IPS-NIHi11 (cell line): ENCODE results near the gene SMARCA1.
"Not testable (repeated sequence)": the region's sequence is repeated elsewhere in the genome, so short reads cannot be mapped to it uniquely, and the experiment has no call there.

Experiments used
- DNase-seq: peaks from one replicate; pipeline ENCODE4 v3.0.0; 2012; ENCODE audit warnings: mixed read lengths, low spot score

SMARCA1 gene

GRCh38 chrX:129523079-129523911, at the start of gene SMARCA1:
SMARCA1 (minus strand) TSS chrX:129523490; CDS start chrX:129523370, 120 bp downstream.
- DNase-seq, result peak; percentile 80

DNA sequence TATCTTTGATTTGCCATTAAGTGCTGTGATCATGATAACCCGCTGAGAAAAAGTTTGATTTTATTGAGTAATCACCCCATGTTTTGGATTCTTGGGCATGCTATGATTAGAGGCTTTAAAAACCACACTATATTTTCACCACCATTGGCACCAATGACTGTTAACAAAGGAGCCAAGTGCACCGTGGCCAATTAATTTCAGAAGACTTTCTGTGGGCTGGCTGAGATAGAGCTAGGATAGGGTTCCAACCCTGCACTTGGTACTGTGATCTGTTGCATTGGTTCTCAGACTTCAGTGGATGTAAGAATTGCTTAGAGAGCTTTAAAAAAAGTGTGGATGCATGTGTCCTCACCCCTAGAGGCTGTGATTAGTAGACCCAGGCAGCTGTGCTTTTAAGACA, 49.1 kb upstream of the SMARCA1 start:
- no peak for DNase-seq

- DNase-seq, result no peak
Measured at GRCh38 chrX:129568349-129568748, 45.1 kb upstream of the SMARCA1 start.

DNA sequence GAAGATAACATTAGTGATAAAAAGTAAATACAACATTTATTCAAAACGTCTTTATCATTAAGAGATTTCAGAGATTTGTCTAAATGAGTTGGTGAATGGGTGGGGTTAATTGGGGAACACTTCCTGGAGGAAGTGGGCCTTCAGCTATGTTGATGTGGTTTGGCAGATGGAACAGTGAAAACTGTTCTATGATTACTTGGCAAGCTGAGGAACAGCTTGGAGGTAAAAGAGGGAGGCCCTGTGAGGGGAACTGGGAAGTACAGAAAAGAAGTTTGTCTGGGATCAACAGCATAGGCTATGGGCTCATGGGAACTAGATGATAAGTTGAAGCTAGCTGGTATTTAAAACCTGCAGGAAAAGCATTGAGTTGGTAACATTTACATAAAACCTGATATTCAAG, 42.8 kb upstream of the SMARCA1 start:
- no peak for DNase-seq

- peak; percentile 27 for DNase-seq
Measured at GRCh38 chrX:129565046-129565650, 41.9 kb upstream of the SMARCA1 start.

DNA sequence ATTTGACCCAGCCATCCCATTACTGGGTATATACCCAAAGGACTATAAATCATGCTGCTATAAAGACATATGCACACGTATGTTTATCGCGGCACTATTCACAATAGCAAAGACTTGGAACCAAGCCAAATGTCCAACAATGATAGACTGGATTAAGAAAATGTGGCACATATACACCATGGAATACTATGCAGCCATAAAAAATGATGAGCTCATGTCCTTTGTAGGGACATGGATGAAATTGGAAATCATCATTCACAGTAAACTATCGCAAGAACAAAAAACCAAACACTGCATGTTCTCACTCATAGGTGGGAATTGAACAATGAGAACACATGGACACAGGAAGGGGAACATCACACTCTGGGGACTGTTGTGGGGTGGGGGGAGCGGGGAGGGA, 41.1 kb upstream of the SMARCA1 start:
- not testable (repeated sequence) for DNase-seq

- no peak for DNase-seq
Measured at GRCh38 chrX:129561453-129561852, 38.2 kb upstream of the SMARCA1 start.

- no peak for DNase-seq
Measured at GRCh38 chrX:129559783-129560182, 36.5 kb upstream of the SMARCA1 start.

GRCh38 chrX:129557844-129558480, 34.7 kb upstream of the SMARCA1 start:
- DNase-seq, result no peak

DNA sequence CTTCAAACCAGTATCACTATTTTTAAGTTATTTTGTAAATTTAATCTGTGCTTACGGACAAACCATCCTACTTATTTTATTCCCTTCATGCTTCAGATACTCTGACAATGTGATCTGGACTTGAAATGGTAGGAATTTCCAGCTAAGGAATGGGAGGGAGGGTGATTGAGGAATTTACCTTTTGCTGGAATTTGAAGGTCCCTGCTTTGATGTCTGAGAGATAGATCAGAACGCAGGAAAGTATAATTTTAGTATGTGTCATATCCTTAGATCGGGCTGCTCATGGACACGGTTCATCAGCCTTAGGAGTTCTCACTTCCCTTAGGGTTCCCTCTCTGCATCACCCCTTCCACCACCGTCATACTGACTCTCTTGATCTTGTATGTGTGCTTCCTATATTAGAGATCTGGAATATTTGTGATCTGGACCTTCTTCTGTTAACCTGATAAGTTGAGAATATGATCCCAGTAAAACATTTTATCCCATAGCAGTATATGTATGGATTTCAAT, 33.6 kb upstream of the SMARCA1 start:
- no peak for DNase-seq

DNA sequence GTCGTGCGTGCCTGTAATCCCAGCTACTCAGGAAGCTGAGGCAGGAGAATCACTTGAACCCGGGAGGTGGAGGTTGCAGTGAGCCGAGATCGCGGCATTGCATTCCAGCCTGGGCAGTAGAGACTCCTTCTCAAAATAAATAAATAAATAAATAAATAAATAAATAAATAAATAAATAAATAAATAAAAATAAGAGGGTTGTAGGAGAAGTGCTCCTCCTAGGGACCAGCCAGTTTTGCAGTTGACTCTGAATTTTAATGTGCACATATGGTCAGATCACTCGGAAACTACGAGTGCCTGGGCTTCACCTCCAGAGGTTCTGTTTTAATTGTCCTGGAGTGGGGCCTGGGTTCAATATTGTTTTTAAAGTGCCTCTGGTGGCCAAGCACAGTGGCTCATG, 31.5 kb upstream of the SMARCA1 start:
- DNase-seq, result not testable (repeated sequence)

DNA sequence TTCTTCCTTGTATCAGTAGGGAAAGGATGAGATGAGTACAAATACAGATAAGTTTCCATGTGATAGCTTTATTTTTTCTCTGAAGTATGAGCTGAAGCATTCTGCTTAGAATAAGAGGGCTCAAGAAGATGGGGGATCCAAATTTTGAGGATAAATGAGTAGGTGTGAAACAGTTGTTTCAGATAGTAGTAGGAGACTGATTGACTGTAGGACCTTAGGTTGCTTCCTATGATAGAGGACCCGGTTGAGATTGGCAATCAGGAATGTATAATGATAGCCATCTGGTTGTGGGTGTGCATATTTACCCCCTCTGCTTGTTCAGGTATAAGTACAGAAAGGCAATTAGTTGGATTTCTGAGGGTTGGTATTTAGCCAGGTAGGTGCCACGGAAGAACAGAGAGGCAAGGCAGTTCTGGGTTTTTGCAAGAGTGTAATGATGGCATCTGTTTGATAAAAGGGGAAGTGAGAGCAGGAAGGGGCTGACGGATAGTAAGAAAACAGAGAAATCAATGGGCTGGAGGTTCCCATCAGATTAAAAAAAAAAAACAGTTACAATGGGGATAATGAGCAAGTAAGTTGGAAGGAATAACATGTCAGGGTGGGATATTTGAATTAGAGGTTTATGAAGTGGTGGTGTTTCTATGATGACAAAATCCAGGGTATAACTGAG, 30.5 kb upstream of the SMARCA1 start:
- DNase-seq, result no peak

GRCh38 chrX:129549124-129549523, 25.8 kb upstream of the SMARCA1 start:
- DNase-seq, result no peak

DNA sequence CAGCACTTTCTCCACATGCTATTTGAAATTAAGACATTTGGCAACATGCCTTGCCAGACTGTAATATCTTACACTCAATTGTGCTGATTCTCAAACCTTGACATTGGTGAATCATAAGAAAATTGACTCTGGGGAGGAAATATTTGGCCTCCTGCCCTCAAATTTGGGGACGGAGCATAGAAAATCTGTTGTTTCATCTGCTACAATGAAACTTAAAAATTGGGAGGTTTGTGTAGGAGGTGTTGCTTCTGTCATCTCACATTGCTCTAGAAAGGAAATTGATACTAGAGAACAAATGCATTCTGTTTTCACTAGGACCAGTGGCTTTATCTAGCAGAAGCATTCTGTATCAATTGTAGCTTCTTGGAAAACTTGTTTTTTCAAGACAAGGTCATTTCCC, 22.1 kb upstream of the SMARCA1 start:
- no peak for DNase-seq

DNA sequence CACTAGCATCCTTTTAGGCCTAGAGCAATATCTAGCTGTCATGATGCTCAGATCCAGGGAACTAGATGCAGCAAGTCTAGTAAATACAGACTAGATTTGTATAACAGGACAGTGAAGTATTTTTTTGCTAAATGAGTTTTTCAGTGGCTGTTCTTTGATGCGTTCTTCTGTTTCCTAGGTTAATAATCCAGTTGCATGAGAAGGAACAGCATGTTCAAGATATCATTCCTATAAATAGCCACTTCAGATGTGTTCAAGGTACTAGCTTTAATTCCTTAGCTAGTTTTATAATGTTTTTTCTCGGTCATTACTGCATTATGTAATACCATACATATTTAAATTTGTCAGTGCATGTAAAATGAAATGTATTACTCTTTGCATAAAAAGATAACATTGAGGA, 21.5 kb upstream of the SMARCA1 start:
- DNase-seq, result no peak

- DNase-seq, result no peak
Measured at GRCh38 chrX:129540722-129541184, 17.5 kb upstream of the SMARCA1 start.

- peak; percentile 76 for DNase-seq
Measured at GRCh38 chrX:129540068-129540653, 16.9 kb upstream of the SMARCA1 start, which contains the start of gene OCRL. OCRL (plus strand) TSS chrX:129540259; CDS start chrX:129540440, 181 bp downstream.

- DNase-seq, result no peak
Measured at GRCh38 chrX:129534816-129535578, 11.7 kb upstream of the SMARCA1 start.

DNA sequence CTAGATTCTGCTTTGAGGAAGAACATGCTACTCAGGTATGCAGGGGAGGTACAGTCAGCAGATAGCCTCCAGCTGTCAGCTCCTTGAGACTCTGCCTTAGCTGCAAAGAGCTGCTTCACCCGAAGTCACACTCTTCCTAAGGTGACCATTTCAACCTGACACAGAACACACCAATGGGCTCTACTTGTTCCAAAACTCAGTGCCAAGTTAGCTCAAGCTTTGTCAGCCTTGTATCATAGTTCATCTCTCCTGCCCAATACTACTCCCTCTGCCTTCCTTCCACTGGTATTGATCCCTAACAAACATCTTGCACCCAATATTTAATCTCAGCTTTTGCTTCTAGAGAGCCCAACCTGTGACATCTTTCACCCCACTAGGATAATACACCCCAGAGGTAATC, 7.8 kb upstream of the SMARCA1 start:
- DNase-seq, result no peak

DNA sequence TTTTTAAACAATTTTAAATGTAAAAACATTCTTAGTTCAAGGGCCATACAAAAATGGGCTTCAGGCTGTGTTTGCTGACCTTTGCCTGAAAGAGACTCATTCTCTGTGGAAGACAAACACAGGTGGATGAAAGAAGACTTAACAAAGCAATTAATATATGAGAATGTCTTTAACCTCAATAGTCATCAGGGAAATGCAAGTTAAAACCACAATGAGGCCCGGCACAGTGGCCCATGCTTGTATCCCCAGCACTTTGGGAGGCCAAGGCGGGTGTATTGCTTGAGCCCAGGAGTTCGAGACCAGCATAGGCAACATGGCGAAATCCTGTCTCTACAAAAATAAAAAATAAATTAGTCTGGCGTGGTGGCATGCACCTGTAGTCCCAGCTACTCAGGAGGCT, 7.1 kb upstream of the SMARCA1 start:
- DNase-seq, result no peak

DNA sequence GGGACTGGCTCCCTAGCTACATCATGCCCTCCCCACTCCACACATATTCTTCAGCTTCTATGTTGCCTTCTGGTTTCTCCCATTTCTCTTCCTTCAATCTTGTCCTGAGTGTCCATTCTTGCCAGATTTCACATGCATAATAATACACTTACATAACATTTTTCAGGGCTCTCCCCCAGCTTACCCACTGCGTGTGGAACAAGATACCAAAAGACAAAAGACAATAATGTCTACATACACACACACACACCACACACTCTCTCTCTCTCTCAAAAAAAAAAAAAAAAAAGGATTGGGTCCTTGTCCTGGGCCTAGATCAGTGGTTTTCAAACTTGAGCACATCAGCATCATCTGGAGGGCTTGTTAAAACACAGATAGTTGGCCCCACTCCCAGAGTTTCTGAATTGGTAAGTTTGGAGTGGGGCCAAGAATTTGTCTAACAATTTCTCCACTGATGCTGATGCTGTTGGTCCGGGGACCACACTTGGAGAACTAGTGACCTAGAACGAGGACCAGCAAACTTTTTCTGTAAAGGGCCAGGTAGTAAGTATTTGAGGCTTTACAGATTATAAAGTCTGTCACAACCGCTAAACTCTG, 6.5 kb upstream of the SMARCA1 start:
- DNase-seq, result no peak
